ENCODE measurements around the gene ANKRD33B.

DNA sequence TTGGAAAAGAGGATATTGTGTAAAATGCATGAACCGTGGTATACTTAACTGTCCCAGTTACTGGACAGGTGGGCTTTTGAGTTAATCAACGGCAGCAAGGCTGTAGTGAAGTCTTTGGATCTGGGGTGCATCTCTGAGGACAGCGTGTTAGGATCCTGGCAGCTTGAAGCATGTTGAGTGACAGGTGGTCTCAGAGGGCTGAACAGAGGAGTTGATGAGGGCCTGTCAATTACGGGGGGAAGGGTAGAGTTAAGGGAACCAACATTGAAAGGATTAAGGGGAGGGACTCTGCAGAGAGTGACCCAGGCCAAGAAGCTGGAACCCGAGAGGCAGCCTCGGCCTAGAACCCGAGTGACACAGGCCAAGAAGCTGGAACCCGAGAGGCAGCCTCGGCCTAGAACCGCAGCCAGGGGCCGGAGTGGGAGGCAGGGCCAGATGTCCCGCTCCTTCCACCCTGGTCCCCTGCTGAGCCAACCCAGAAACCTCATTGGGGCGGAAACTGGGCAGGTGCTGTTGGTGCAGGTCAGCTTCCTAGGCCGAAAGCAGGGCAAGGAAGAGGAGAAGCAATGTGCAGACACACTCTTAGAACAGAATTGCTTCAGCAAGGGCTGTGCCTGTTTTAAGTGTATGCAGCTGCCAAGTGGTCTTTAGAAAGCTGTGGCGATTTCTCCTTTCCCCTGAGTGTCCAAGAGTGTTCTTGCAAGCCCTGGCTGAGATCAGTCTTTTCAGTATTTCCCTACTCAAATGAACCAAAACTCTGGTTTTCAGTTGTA is 62.0 kb downstream of the ANKRD33B start:
- TF ChIP-seq, protein P1, sequence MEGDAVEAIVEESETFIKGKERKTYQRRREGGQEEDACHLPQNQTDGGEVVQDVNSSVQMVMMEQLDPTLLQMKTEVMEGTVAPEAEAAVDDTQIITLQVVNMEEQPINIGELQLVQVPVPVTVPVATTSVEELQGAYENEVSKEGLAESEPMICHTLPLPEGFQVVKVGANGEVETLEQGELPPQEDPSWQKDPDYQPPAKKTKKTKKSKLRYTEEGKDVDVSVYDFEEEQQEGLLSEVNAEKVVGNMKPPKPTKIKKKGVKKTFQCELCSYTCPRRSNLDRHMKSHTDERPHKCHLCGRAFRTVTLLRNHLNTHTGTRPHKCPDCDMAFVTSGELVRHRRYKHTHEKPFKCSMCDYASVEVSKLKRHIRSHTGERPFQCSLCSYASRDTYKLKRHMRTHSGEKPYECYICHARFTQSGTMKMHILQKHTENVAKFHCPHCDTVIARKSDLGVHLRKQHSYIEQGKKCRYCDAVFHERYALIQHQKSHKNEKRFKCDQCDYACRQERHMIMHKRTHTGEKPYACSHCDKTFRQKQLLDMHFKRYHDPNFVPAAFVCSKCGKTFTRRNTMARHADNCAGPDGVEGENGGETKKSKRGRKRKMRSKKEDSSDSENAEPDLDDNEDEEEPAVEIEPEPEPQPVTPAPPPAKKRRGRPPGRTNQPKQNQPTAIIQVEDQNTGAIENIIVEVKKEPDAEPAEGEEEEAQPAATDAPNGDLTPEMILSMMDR (conservative IDR thresholded peaks at IDR 0.05; ENCODE audit: low read depth, low read length): no peak
- no peak for TF ChIP-seq EZH2 (IDR thresholded peaks at IDR 0.05; ENCODE audit: low read length, unreplicated experiment)

Measured in PC-3 (cell line).